Cardiac muscle cell (in vitro differentiated cells and primary cell): Measurements from ENCODE around the gene PICK1. TPM values are rescaled to one million over a fixed set of nuclear protein-coding genes. Genes with fewer than 3 reads are reported as not detected.

Experiments used
- DNase-seq, 2 donors: peaks; one replicate each; pipeline versions ENCODE4 v3.0.0 to v3.0.0-alpha.2; 2010 to 2017; ENCODE audit warnings: low read depth in 1 of 2, low spot score in 1 of 2
- H3K27ac ChIP-seq: fragments of 200-600 bp; sonication (generic); 2 replicates; pipeline ENCODE4 v1.5.1; 2016
- H3K27me3 ChIP-seq: fragments of 200-600 bp; sonication (generic); 2 replicates; pipeline ENCODE4 v1.6.0; 2016; ENCODE audit warnings: control low read depth
- H3K36me3 ChIP-seq: fragments of 200-600 bp; sonication (generic); 2 replicates; pipeline ENCODE4 v1.5.1; 2016; ENCODE audit warnings: control low read depth
- H3K4me1 ChIP-seq: fragments of 200-600 bp; sonication (generic); 2 replicates; pipeline ENCODE4 v1.8.1; 2017; ENCODE audit warnings: low read depth, mild to moderate bottlenecking, mixed run types
- H3K4me3 ChIP-seq: fragments of 200-600 bp; sonication (generic); 2 replicates; pipeline ENCODE4 v1.5.1; 2016; ENCODE audit warnings: mild to moderate bottlenecking
- H3K9me3 ChIP-seq: fragments of 200-600 bp; sonication (generic); 2 replicates; pipeline ENCODE4 v1.5.1; 2017; ENCODE audit warnings: low read depth, mild to moderate bottlenecking, control low read depth
- CTCF ChIP-seq: IDR thresholded peaks from 2 replicates; pipeline ENCODE4 v1.5.1; 2012; ENCODE audit warnings: low read depth, mild to moderate bottlenecking, low read length
- polyA plus RNA-seq: library from polyadenylated mRNA; unstranded; fragments of >200 nt; fragmentation: Nextera tagmentation; extraction: Ambion mirVana; gene quantifications from 2 replicates; pipeline ENCODE4 v1.2.1, GENCODE V29; 2016
- total RNA-seq: library from RNA; depleted of rRNA; stranded (reverse); fragments of >200 nt; gene quantifications from 2 replicates; pipeline ENCODE4 v1.2.3, GENCODE V29; 2016

Gene PICK1
- total and polyA plus RNA-seq, 2 experiments from 2014 or later = 57.8 to 60.4 TPM

- no peak for TF ChIP-seq CTCF
- H3K27me3 ChIP-seq = no peaks in the 10 kb centered on the region
- peaks cover 6% of the 10 kb centered on the region for H3K4me1 ChIP-seq
- no peak overlapping the region for H3K27ac ChIP-seq
- no peaks in the 10 kb centered on the region for H3K36me3 ChIP-seq
- H3K4me3 ChIP-seq = no peak overlapping the region
- DNase-seq = no peak
- H3K9me3 ChIP-seq = no peaks in the 10 kb centered on the region
Measured at GRCh38 chr22:38025514-38025913, 31.7 kb upstream of the PICK1 start.

- Histone ChIP-seq H3K4me3 (no peak overlapping the region), H3K27ac (no peak overlapping the region)
Measured at GRCh38 chr22:38026130-38027111, 30.8 kb upstream of the PICK1 start.

GRCh38 chr22:38027487-38027886, 29.7 kb upstream of the PICK1 start:
- H3K4me1 ChIP-seq = peaks cover 15% of the 10 kb centered on the region
- no peaks in the 10 kb centered on the region for H3K36me3 ChIP-seq
- H3K27me3 ChIP-seq = no peaks in the 10 kb centered on the region
- H3K27ac ChIP-seq = no peak overlapping the region
- H3K9me3 ChIP-seq = no peaks in the 10 kb centered on the region
- TF ChIP-seq CTCF = no peak
- no peak for DNase-seq
- no peak overlapping the region for H3K4me3 ChIP-seq

More at GRCh38 chr22:38026130-38027111, 30.8 kb upstream of the PICK1 start:
- Histone ChIP-seq H3K27me3 (no peaks in the 10 kb centered on the region), H3K9me3 (no peaks in the 10 kb centered on the region), H3K36me3 (no peaks in the 10 kb centered on the region), H3K4me1 (peaks cover 15% of the 10 kb centered on the region)
- DNase-seq = no peak
- TF ChIP-seq CTCF = no peak

GRCh38 chr22:38028344-38029130, 28.7 kb upstream of the PICK1 start:
- H3K36me3 ChIP-seq = no peaks in the 10 kb centered on the region
- no peaks in the 10 kb centered on the region for H3K27me3 ChIP-seq
- peak in 1 of 2 donors; percentile 30 for DNase-seq
- no peak overlapping the region for H3K27ac ChIP-seq
- no peak for TF ChIP-seq CTCF
- no peak overlapping the region for H3K4me3 ChIP-seq
- H3K4me1 ChIP-seq = peaks cover 15% of the 10 kb centered on the region
- no peaks in the 10 kb centered on the region for H3K9me3 ChIP-seq

- TF ChIP-seq CTCF = no peak
- Histone ChIP-seq H3K36me3 (no peaks in the 10 kb centered on the region), H3K9me3 (no peaks in the 10 kb centered on the region), H3K27me3 (no peaks in the 10 kb centered on the region), H3K4me1 (peaks cover 19% of the 10 kb centered on the region), H3K27ac (no peak overlapping the region), H3K4me3 (no peak overlapping the region)
- no peak for DNase-seq
Measured at GRCh38 chr22:38029370-38029769, 27.8 kb upstream of the PICK1 start.
